ENCODE measurements around the gene PTGER4. TPM values are rescaled to one million over a fixed set of nuclear protein-coding genes. Genes with fewer than 3 reads are reported as not detected.

Gene PTGER4
- total and polyA plus RNA-seq, 2 of the 8 experiments (the other 6 are each of a cell fraction or from before 2014, with no cell fraction given) = 0.76 to 1.2 TPM

DNA sequence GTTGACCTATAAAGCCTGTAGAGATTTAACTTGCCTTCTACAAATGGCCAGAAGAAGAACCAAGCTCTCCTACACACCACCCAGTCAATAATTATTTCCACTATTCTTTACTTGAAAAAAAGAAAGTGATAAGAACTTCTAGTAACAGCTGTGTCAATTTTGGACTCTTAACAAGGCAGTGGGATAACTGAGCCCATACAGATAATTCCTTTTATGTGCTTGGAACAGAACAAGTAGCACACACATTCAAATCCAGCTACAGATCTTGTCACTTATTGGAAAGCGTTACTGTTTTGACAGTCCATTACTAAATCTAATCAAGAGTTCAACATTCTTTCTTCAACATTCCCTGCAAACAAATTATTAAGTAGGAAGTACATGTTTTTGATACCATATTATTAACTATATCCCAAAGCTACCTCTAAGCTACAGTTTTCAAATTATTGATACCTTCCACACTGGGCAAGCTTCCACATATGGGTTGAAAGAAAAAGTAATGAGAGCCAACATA, 6.3 kb downstream of the PTGER4 start:
- no peaks in the 10 kb centered on the region for H3K79me1 ChIP-seq (ENCODE audit: low read depth, low read length)
- H3K4me3 ChIP-seq (ENCODE audit: extremely low read depth in 1 of 4, insufficient read depth in 2 of 4, low read depth in 3 of 4, low read length in 4 of 4) = no peak overlapping the region
- H2BK5ac ChIP-seq (ENCODE audit: low read depth, low read length) = no peak overlapping the region
- FAIRE-seq (no peak), DNase-seq (ENCODE audit: low read depth in 1 of 2, low spot score in 2 of 2) (no peak)
- H2BK20ac ChIP-seq (ENCODE audit: low read length) = no peak overlapping the region
- ChIA-PET CTCF (ENCODE audit: partially characterized antibody) (interaction anchor here (0.5 to 4.6 kb wide), 13 partner anchors 12 to 1105 kb away, joined by 3 to 32 read pairs (median 4); no protein-coding TSS in a partner anchor), POLR2A (ENCODE audit: partially characterized antibody) (no interaction called here)
- no peaks in the 10 kb centered on the region for H3K79me2 ChIP-seq (ENCODE audit: control insufficient read depth in 1 of 2, insufficient read depth in 2 of 2, low read length in 2 of 2)
- H3K9me3 ChIP-seq (ENCODE audit: insufficient read depth in 2 of 2, low read depth in 1 of 2, low read length in 1 of 2) = no peaks in the 10 kb centered on the region; a peak in 1 of 4 replicates
- no peaks in the 10 kb centered on the region for H3K36me3 ChIP-seq (ENCODE audit: control insufficient read depth in 2 of 4, insufficient read depth in 4 of 4, low read length in 3 of 4)
- H2BK120ac ChIP-seq (replicated peaks; ENCODE audit: low read depth, low read length) = no peak overlapping the region
- H3K4ac ChIP-seq (replicated peaks; ENCODE audit: insufficient read length, low read depth, low read length) = no peak overlapping the region
- peaks cover 16 to 25% (median 18%) of the 10 kb centered on the region in 4 experiments for H3K27me3 ChIP-seq (replicated peaks in 1 of 4; ENCODE audit: control insufficient read depth in 3 of 4, extremely low read depth in 1 of 4, insufficient read depth in 3 of 4, low read length in 3 of 4)
- H3K23ac ChIP-seq (ENCODE audit: insufficient read length) = no peak overlapping the region
- H4K8ac ChIP-seq (ENCODE audit: extremely low read depth, insufficient read depth, low read length) = no peak overlapping the region
- peaks cover 8% of the 10 kb centered on the region; the same call in 1 of the 2 replicates for H3K23me2 ChIP-seq (ENCODE audit: low read depth, low read length)
- no peak overlapping the region for H3K4me2 ChIP-seq (ENCODE audit: insufficient read depth in 1 of 2, low read depth in 2 of 2, low read length in 2 of 2)
- H2BK12ac ChIP-seq (ENCODE audit: low read depth, low read length) = no peak overlapping the region
- H3K27ac ChIP-seq (ENCODE audit: low read depth, low read length) = no peak overlapping the region
- H3K56ac ChIP-seq (replicated peaks; ENCODE audit: insufficient read length, low read depth, low read length) = no peak overlapping the region
- H3K9ac ChIP-seq (replicated peaks in 1 of 4; ENCODE audit: extremely low read depth in 1 of 4, low read depth in 3 of 4, low read length in 3 of 4) = no peak overlapping the region
- H3K14ac ChIP-seq (ENCODE audit: insufficient read length) = no peak overlapping the region
- no peak for TF ChIP-seq CHD2 (IDR thresholded peaks at IDR 0.05; ENCODE audit: low read length)
- no peak overlapping the region for H2BK15ac ChIP-seq (ENCODE audit: low read length)
- WGBS, 2 experiments (ENCODE audit: extremely low coverage in 1 of 2, insufficient coverage in 1 of 2, insufficient read length in 1 of 2, insufficient replicate concordance in 2 of 2, low coverage in 1 of 2, low lambda C conversion rate in 2 of 2, missing lambda C conversion rate in 1 of 2) = 97% methylated on average over 1 of the region's 1 CpG; no CpG with 5 or more reads in 1 of the 2 experiments
- peaks cover under 1 to 3% of the 10 kb centered on the region in 2 experiments for H4K20me1 ChIP-seq (replicated peaks in 1 of 2; ENCODE audit: control insufficient read depth in 1 of 2, insufficient read depth in 2 of 2, low read length in 2 of 2)
- no peak overlapping the region for H2AK5ac ChIP-seq (ENCODE audit: low read depth, low read length)
- no peak overlapping the region for H2AFZ ChIP-seq (ENCODE audit: low read length)
- no peak overlapping the region for H3K18ac ChIP-seq (ENCODE audit: extremely low read depth, low read length)
- H4K5ac ChIP-seq (ENCODE audit: insufficient read length, low read depth, low read length) = no peak overlapping the region
- no peak overlapping the region for H4K91ac ChIP-seq (replicated peaks; ENCODE audit: insufficient read length, low read length)
- peaks cover 0 to 10% (median 5%) of the 10 kb centered on the region in 4 experiments; a peak in 5 of 7 replicates for H3K4me1 ChIP-seq (replicated peaks in 1 of 4; ENCODE audit: control insufficient read depth in 3 of 4, insufficient read depth in 4 of 4, low read length in 3 of 4)
